Aorta (tissue), 5 donors: ENCODE results near the gene ZNF423. TPM values are rescaled to one million over a fixed set of nuclear protein-coding genes. Genes with fewer than 3 reads are reported as not detected.

Experiments used
- ATAC-seq: fragments of 200-7000 bp; cut with Tn5 transposase; one replicate; pipeline ENCODE4 v1.9.1; 2022; ENCODE audit warnings: moderate library complexity; ENCODE audit not compliant: low FRiP score
- DNase-seq, 2 donors: peaks; one replicate each; pipeline ENCODE4 v3.0.0-alpha.2; 2020
- H3K27ac ChIP-seq, 2 donors: one replicate each; pipeline ENCODE4 v1.5.1; 2013; ENCODE audit warnings: low read length in 2 of 2, mild to moderate bottlenecking in 2 of 2, moderate library complexity in 2 of 2, control low read depth in 1 of 2, inconsistent platforms in 1 of 2, low read depth in 1 of 2
- H3K27me3 ChIP-seq, 2 donors: one replicate each; pipeline ENCODE4 v1.6.1; 2013; ENCODE audit warnings: control low read depth in 1 of 2, low read length in 1 of 2, mild to moderate bottlenecking in 1 of 2, moderate library complexity in 1 of 2; ENCODE audit not compliant: insufficient read depth in 2 of 2, control insufficient read depth in 1 of 2
- H3K36me3 ChIP-seq, 2 donors: one replicate each; pipeline ENCODE4 v1.6.1; 2013; ENCODE audit warnings: control low read depth in 1 of 2, low read length in 1 of 2, mild to moderate bottlenecking in 1 of 2; ENCODE audit not compliant: insufficient read depth in 2 of 2, control insufficient read depth in 1 of 2
- H3K4me1 ChIP-seq, 2 donors: one replicate each; pipeline ENCODE4 v1.6.1; 2013; ENCODE audit warnings: low read length in 2 of 2, control low read depth in 1 of 2, mild to moderate bottlenecking in 1 of 2, moderate library complexity in 1 of 2; ENCODE audit not compliant: insufficient read depth in 2 of 2, control insufficient read depth in 1 of 2
- H3K4me3 ChIP-seq, 2 donors: one replicate each; pipeline ENCODE4 v1.5.1; 2013; ENCODE audit warnings: low read length in 2 of 2, control low read depth in 1 of 2, mild to moderate bottlenecking in 1 of 2
- H3K9me3 ChIP-seq: one replicate; pipeline ENCODE4 v1.6.1; 2013; ENCODE audit warnings: mild to moderate bottlenecking, low read length; ENCODE audit not compliant: control insufficient read depth
- WGBS, 2 donors: extraction: QIAGEN DNeasy Blood & Tissue Kit; methylation state at CpG; one replicate each; pipeline ENCODE4 v1.1.7; 2013; 5-methylcytosine and 5-hydroxymethylcytosine counted together
- intact Hi-C, 2 donors: fragments of 100-400 bp; cut with DNase I; formaldehyde crosslinking; loops; one replicate each; pipeline versions ENCODE4 v1.14.2 to v1.15.0; 2022
- polyA plus RNA-seq, 2 donors: library from polyadenylated mRNA; stranded (reverse); fragments of 200-250 nt; gene quantifications; one replicate each; pipeline ENCODE4 v1.2.3, GENCODE V29; 2013
- total RNA-seq, 2 donors: library from RNA; stranded (reverse); fragmentation: NEBNext Ultra II Directional; extraction: Animal tissue kit (Norgen Biotek cat#: 25700); gene quantifications; one replicate each; pipeline ENCODE4 v1.2.1, GENCODE V29; 2021
- donor health status: healthy with polysubstance abuse.
- donor health status: Bipolar disorder and iron deficiency.
- donor health status: DM: no; HTN: no; CAD: no.
- donor health status: DM: no; HTN: no; CAD: no.
- donor health status: DM: yes; HTN: yes; CAD: no.

ZNF423 gene
- total and polyA plus RNA-seq, 4 donors, result 3.1 to 43.1 (median 10.0) TPM

DNA sequence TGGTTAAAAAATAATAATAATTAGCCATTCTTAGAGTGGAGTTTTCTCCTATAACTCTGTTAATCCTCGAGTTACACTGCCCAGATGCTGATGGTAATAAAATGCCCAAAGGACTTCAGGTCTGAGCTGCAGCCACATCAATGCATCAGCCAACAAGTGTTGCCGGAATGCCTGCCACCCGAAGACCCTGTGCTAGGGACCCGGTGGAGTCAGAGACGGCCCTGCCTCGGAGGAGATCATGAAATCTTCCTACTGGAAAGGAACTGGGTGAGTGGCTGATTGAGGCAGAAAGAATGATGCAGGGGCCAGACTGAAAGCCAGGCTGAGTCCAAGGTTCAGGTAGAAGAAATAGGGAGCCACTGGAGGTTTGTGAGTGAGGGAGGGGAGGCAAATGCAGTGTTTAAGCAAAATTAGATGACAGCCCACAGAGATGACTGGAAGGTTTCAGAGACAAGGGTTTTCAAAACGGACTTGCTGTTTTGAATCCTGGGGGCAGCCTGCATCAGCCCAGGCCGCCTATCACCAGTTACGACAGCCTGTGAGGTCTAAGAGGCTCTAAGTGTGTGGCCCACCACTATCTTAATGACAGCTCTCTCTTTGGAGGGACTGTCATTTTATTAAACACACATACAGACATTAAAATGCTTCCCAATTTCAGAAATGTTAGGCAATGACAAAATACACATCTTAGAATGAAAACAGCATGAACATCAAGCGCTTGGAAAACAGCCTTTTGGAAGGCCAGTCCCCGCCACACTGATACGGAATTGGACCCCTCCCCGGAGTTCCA lies 100.0 kb downstream of the ZNF423 start:
- Histone ChIP-seq H3K27ac (no peak overlapping the region), H3K36me3 (no peaks in the 10 kb centered on the region), H3K4me1 (no peaks in the 10 kb centered on the region), H3K9me3 (no peaks in the 10 kb centered on the region), H3K4me3 (no peak overlapping the region), H3K27me3 (no peaks in the 10 kb centered on the region)
- DNase-seq (no peak), ATAC-seq (no peak)
- intact Hi-C loops, result loop anchor here in 1 of 2 donors (2.0 to 10.0 kb wide), 2 partner anchors 103 to 151 kb away; no protein-coding TSS in a partner anchor
- 72 to 73% methylated on average over 13 of the region's 13 CpGs for WGBS, 2 donors

GRCh38 chr16:49755313-49755620 lies 100.6 kb downstream of the ZNF423 start:
- DNase-seq (no peak), ATAC-seq (peak; percentile 47)
- no peaks in the 10 kb centered on the region for H3K27me3 ChIP-seq
- 5 to 6% methylated on average over 10 of the region's 10 CpGs for WGBS, 2 donors
- intact Hi-C loops, result loop anchor here in 1 of 2 donors (2.0 to 10.0 kb wide), 2 partner anchors 104 to 150 kb away; no protein-coding TSS in a partner anchor
- peak overlapping the region in 1 of 2 donors; percentile 48 for H3K4me3 ChIP-seq
- H3K9me3 ChIP-seq, result no peaks in the 10 kb centered on the region
- H3K27ac ChIP-seq, result no peak overlapping the region
- H3K4me1 ChIP-seq, result no peaks in the 10 kb centered on the region
- no peaks in the 10 kb centered on the region for H3K36me3 ChIP-seq

GRCh38 chr16:49754495-49755312 lies 101.2 kb downstream of the ZNF423 start:
- H3K27ac ChIP-seq, result no peak overlapping the region

DNA sequence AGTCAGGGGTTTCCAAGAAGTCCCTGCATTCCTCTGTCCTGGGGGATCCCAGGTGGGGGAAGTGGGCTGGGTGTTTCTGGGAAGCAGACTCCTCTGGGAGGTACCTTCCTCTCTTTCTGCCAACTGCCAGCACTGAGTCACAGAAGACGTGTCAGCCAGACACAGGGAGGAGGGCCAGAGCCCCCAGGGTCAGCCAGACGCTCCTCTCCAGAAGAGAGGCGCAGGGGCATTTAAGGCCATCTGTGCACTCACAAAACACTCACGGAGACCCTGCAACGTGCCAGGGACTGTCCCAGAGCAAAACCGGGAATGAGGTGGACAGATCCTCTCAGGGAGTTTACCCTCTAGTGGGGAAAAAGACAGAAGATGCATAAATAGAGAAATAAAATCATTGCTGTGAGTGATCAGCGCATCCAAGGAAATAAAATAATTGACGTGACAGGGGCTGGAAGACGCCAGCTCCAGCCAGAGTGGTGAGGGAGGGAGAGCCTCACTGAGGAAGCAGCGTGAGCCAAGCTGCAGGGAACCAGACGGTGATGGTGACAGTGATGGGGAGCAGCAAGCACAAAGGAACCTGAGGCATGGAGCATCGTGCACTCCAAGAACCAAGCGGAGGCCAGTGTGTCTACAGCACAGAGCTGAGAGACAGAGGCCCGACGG lies 105.4 kb downstream of the ZNF423 start:
- intact Hi-C loops, result loop anchor here in 1 of 2 donors (5.0 to 10.0 kb wide), 2 partner anchors 146 to 258 kb away; no protein-coding TSS in a partner anchor
- Histone ChIP-seq H3K36me3 (no peaks in the 10 kb centered on the region), H3K4me3 (no peak overlapping the region), H3K9me3 (no peaks in the 10 kb centered on the region), H3K27ac (no peak overlapping the region), H3K27me3 (no peaks in the 10 kb centered on the region), H3K4me1 (no peaks in the 10 kb centered on the region)
- ATAC-seq (no peak), DNase-seq (no peak)
- 72 to 74% methylated on average over 15 of the region's 15 CpGs for WGBS, 2 donors

More at GRCh38 chr16:49754495-49755312, 101.2 kb downstream of the ZNF423 start:
- H3K27me3 ChIP-seq, result no peaks in the 10 kb centered on the region
- intact Hi-C loops, result loop anchor here in 1 of 2 donors (2.0 to 10.0 kb wide), 3 partner anchors 104 to 262 kb away; no protein-coding TSS in a partner anchor
- DNase-seq, result no peak
- H3K36me3 ChIP-seq, result no peaks in the 10 kb centered on the region
- peak; percentile 51 for ATAC-seq
- no peaks in the 10 kb centered on the region for H3K4me1 ChIP-seq
- H3K9me3 ChIP-seq, result no peaks in the 10 kb centered on the region
- H3K4me3 ChIP-seq, result peak overlapping the region in 1 of 2 donors; percentile 48
- WGBS, 2 donors, result 36 to 38% methylated on average over 21 of the region's 21 CpGs

DNA sequence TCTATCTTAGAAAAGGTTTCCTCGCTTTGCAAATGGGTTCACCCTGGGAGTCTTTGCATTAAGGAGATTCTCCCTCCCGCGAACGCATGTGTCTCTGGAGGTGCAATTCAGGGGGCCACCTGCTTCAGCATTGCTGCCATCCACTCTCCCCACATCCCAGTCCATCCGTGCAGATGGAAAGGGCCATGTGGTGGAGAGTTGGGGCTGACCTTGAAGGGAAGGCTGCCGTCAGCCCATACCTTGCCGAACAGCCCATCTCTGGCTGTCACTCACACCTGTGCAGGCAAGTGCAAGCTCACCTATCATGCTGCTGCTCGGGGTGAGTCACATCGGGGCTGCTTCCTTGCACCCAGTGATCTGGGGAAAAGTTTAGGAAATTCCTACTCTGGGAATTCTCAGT lies 106.1 kb downstream of the ZNF423 start:
- H3K4me1 ChIP-seq, result no peaks in the 10 kb centered on the region
- no peak for DNase-seq
- ATAC-seq, result no peak
- no peaks in the 10 kb centered on the region for H3K36me3 ChIP-seq
- H3K4me3 ChIP-seq, result no peak overlapping the region
- no peaks in the 10 kb centered on the region for H3K9me3 ChIP-seq
- no peak overlapping the region for H3K27ac ChIP-seq
- H3K27me3 ChIP-seq, result no peaks in the 10 kb centered on the region
- 94% methylated on average over 9 of the region's 9 CpGs for WGBS, 2 donors
- intact Hi-C loops, result loop anchor here in 1 of 2 donors (5.0 to 10.0 kb wide), 2 partner anchors 145 to 258 kb away; no protein-coding TSS in a partner anchor

- DNase-seq (peak in 1 of 2 donors; percentile 59), ATAC-seq (no peak)
- Histone ChIP-seq H3K4me1 (no peaks in the 10 kb centered on the region), H3K9me3 (no peaks in the 10 kb centered on the region), H3K27ac (no peak overlapping the region), H3K4me3 (no peak overlapping the region), H3K27me3 (no peaks in the 10 kb centered on the region), H3K36me3 (no peaks in the 10 kb centered on the region)
- intact Hi-C loops, result no loop called here
- WGBS, 2 donors, result 39 to 49% methylated on average over 11 of the region's 11 CpGs
These were observed 107.6 kb downstream of the ZNF423 start for GRCh38 chr16:49748322-49748721.

GRCh38 chr16:49747654-49748053 lies 108.3 kb downstream of the ZNF423 start:
- DNase-seq (no peak), ATAC-seq (no peak)
- Histone ChIP-seq H3K27me3 (no peaks in the 10 kb centered on the region), H3K9me3 (no peaks in the 10 kb centered on the region), H3K4me1 (no peaks in the 10 kb centered on the region), H3K4me3 (no peak overlapping the region), H3K27ac (no peak overlapping the region), H3K36me3 (no peaks in the 10 kb centered on the region)
- intact Hi-C loops, result no loop called here
- 99 to 100% methylated on average over 3 of the region's 3 CpGs for WGBS, 2 donors

DNA sequence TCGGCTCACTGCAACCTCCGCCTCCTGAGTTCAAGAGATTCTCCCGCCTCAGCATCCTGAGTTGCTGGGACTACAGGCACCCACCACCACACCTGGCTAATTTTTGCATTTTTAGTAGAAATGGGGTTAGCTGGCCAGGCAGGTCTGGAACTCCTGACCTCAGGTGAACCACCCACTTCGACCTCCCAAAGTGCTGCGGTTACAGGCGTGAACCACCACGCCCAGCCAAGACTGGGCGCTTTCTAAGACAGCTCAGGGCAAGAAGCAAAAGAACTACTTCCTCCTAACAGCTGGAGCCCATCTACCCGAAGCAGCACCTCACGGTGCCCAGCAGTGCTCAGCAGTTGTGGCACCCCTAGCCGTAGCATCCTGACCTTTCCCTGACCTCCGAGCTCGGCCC lies 109.4 kb downstream of the ZNF423 start:
- Histone ChIP-seq H3K27me3 (no peaks in the 10 kb centered on the region), H3K9me3 (no peaks in the 10 kb centered on the region), H3K36me3 (no peaks in the 10 kb centered on the region), H3K4me1 (no peaks in the 10 kb centered on the region), H3K27ac (no peak overlapping the region), H3K4me3 (no peak overlapping the region)
- ATAC-seq, result no peak
- no peak for DNase-seq
- WGBS, 2 donors, result 94 to 97% methylated on average over 13 of the region's 13 CpGs
- intact Hi-C loops, result no loop called here
